NCI-H460 (cell line): ENCODE results near the gene ZNF286A. TPM values are rescaled to one million over a fixed set of nuclear protein-coding genes. Genes with fewer than 3 reads are reported as not detected.
"Not testable (repeated sequence)": the region's sequence is repeated elsewhere in the genome, so short reads cannot be mapped to it uniquely, and the experiment has no call there.

Source experiments
- DNase-seq: peaks from one replicate; pipeline ENCODE4 v3.0.0-alpha.2; 2016; ENCODE audit warnings: low read depth; ENCODE audit errors: extremely low read depth
- polyA plus RNA-seq: library from polyadenylated mRNA; depleted of rRNA; stranded (reverse); fragments of >200 nt; gene quantifications from 2 replicates; pipeline ENCODE4 v1.2.3, GENCODE V29; 2014; cell fraction: nucleus; rRNA removed
- total RNA-seq: library from RNA; depleted of rRNA; stranded (reverse); fragments of >200 nt; shearing (Covaris generic); gene quantifications from 2 replicates; pipeline ENCODE4 v1.2.3, GENCODE V29; 2014; rRNA removed

ZNF286A gene
- total RNA-seq: 42.9 and 43.8 TPM in 2 replicates
- 14.7 and 26.6 TPM in 2 replicates for polyA plus RNA-seq

DNA sequence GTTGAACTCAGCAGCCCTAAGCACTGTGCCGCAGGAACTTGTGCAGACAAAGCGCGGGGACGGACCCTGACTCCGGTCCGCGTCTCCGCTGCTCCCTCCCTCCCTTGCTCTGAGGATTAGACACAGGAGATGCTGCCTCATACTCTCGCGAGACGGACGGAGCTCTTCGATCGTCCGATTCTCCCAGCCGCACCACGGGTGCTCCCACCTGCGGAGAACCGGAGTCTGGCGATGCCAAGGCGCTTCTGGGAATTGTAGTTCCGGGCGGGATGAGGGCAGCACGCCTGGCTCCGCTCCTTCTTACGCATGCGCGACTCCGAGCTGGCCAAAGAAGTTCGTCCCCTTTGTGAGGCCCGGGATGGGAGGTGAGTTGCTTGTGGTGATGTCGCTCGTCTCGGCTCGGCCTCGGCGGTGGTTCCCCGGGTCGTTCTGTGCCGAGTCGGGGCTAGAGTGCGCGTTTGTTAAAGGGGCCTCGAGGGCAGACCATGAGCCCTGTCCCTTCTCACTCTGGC is at the start of gene ZNF286A:
TSS of gene ZNF286A (plus strand) at position 340 of the 512 bp plus-strand sequence. CDS start 578 bp downstream, outside the sequence.
- DNase-seq: peak; percentile 100

DNA sequence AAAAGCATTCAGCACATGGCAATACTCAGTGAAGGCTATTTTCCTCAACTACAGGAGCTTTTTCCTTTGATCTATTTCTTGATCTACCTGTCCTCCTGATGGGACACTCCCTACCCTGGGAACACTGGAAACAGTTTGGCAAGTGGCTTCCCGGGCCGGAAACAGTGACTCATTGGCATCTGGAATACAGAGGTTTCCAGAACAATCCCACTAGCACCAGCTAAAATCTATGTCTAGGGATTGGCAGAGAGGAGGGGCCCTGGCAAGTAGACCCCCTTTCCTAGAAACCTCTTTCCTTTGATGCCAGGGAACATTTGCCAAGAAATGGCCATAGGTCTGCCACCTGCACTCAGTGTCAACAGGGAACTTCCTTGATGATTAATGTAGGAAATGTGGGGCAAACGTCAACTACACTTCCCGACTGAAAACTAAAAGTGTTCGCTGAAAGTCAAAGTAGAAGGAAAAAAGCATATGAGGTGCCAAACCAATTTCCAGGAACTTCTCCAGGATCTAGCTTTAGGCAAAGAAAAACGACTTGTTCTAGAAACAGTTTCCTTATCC is 49.6 kb upstream of the ZNF286A start:
- peak; percentile 51 for DNase-seq

- DNase-seq: no peak
Measured at GRCh38 chr17:15650741-15651582, 48.6 kb upstream of the ZNF286A start.

DNA sequence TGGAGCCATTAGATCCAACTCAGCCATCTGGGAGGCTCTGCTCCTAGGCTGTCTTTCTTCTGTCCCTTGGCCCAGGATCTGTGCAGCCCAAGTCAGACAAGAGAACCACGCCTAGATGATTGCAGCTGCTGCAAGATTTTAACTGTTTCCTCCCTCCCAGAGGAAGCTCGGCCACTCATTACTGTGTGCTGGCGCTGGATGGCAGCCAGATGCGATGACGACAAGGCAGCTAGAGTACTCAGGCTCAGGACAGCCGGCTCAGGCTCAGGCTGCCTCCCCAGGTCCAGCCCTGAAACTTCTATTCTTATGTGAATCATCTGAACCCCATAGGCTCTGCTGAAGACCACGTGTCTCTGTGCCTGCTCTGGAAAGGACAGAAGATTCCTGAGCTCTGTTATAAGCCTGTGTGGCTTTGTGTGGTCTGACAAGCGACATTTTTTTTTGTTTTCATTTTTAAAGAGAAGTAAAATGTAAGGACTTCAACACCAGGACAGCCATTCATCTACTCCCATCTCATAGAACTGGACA is 47.9 kb upstream of the ZNF286A start:
- DNase-seq: peak; percentile 99

DNA sequence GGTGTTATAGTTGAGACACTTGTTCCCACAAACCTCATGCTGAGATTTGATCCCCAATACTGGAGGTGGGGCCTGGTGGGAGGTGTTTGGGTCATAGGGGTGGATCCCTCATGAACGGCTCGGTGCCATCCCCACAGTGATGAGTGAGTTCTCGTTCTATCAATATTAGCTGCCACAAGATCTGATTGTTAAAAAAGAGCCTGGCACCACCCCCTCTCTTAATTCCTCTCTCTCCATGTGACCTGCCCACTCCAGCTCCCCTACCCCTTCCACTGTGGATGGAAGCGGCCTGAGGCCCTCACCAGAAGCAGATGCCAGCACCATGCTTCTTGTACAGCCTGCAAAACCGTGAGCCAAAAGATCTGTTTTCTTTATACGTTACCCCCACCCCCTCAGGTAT is 46.6 kb upstream of the ZNF286A start:
- no peak for DNase-seq

DNA sequence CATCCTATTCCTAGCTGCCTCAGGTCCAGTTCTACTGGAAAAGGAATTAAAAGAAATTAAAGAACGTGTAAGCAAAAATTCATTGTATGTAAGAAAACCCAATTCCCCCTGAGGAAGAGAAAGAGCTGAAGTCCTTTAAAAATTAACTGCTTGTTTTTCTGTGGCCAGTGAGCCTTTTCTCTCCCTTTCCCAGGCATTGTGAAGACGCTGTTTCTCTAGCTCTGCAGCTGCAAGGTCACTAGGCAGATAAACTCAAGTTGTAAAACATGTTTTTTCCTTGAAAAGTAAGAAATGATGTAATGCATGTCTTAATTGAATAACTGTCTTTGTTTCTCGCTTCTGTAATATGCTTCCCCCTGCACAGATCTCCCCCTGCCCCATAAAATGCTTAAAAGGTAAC is 45.2 kb upstream of the ZNF286A start:
- not testable (repeated sequence) for DNase-seq

DNA sequence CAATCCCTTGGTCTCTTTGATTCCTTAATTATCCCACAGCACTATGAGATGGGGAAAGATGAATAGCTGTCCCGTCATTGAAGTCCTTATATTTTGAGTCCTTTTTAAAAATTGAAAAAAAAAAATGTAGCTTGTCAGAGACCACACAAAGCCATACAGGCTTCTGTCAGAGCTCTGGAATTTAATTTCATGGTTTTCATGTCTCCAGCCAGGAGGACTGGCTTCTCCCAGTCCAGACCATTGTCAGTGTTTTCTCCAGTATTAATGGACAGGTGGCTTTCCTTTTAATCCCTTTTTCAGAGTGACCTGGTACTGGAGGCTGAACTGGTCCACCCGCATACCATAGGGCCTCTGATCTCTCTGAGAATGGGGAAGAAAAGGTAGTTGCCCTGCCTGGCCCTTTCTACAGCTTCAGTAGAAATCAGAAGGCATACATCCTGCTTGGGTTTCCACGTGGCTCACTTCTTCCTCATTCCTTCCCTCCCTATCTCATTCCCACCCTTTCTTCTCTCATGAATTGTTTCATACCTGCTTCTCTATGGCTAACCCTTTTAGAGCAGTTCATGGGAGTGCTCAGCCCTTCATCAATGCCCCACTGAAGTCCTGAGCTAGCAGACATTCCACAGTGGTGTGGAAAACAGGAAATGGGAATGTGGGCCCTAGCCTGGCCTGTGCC is 44.5 kb upstream of the ZNF286A start:
- no peak for DNase-seq

GRCh38 chr17:15657868-15658267 is 41.7 kb upstream of the ZNF286A start:
- no peak for DNase-seq

DNA sequence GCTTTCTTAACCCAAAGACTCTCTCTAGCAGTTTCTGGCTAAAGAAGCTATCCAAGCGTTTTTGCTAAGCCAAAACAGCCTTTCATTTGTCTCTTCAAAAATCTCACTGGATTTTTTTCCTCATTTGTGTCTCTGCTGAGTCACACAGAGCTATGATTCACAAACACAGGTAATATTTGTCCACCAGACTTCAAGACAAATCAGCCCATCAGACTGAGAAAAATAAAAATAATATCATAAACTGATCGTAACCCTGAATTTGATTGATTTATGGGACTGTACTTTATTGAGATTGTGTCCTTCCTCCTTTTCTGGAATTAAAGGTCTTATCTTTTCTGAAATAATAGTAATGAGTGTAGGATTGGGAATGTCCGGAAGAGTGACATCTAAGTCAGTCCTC is 41.3 kb upstream of the ZNF286A start:
- DNase-seq: no peak

GRCh38 chr17:15659236-15659635 is 40.3 kb upstream of the ZNF286A start:
- no peak for DNase-seq

DNA sequence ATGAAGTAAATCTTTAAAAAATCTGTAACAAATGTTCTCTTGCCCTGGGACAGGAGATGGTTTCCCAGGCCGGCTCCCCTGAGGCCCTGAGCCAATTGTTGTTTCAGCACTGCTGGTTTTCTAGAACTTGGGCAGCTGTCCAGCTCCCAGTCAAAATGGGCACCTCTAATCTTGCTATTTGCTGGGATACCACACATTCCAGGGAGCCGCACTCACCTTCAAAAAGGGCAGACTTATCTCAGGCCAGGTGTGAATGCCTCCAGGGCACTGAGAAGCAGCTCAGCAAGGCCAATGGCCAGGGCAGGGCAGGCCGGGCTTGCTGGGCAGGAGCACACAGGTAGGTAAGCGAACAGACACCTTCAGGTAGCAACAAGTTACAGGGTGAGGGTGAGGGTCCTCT is 39.9 kb upstream of the ZNF286A start:
- DNase-seq: no peak

DNA sequence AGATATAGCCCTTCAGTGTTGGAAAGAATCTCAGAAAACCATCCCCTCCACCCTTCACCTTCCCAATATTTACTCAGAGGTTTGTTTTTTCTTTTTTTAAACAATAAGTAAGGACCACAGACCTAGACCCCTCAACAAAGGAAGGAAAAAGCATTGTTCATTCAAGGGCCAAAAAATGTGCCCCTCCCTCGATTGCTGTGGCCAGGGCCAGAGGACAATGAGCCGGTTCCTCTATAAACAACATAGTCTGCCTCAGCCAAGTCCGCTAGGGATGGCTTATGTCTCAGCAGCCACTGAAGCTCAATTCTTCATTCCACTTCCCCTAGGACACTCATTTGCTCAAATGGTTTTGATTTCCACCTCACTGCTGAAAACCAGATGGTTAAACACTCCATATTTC is 39.5 kb upstream of the ZNF286A start:
- DNase-seq: no peak

GRCh38 chr17:15662681-15663080 is 36.9 kb upstream of the ZNF286A start:
- no peak for DNase-seq

DNA sequence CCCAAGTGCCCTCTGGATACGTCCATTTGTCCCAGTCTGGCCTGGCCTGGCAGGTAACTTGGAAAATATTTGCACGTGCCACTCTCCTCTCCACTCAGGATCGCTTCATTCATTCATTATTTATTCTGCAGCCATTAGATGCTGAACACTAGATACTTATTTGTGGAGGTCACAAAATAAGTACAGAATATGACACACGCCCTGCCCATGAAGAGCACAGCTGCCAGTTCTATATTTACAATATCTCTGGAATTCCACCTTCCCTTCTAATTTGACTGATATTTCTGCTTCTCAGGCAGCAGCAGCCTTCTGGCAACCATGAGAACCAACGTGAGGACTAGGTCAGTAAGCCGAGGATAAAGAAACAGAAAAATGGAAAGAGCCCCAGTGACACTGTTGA is 36.4 kb upstream of the ZNF286A start:
- DNase-seq: no peak

GRCh38 chr17:15663691-15664090 is 35.9 kb upstream of the ZNF286A start:
- no peak for DNase-seq

DNA sequence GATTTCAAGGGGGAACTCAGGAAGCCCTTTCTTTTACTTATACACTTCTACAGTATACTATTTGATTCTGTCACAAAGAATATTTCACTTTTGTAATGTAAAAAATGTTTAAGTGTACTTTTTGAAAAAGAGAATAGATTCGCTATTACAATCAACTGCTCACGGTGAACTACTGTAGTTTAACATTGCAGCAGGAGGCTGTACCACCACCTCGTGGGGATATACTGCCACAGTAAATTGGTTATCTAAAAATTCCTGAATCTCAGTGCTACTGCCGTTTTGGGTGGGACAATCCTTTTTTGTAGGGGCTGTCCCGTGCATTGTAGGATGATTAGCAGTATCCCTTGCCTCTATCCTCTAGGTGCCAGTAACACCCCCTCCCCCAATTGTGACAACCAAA is 30.0 kb upstream of the ZNF286A start:
- DNase-seq: not testable (repeated sequence)

DNA sequence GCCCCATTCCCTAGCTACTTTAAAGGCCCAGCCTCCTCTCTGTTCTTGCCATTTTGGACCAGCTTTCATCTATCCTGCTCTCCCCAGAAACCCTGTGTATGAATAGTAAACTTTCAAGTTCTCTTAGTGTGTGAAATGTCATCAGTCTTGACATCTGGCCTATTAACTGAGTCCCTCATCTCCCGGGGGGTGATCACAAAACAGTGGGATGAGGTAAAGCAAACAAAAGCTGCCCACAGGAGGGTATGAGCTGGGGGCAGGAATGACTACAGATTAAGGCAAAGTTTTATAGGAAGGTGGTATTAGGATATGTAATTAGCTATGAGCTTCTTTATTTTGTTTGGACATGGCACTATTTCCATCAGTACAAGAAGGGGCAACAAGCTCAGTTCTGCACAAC is 24.9 kb upstream of the ZNF286A start:
- not testable (repeated sequence) for DNase-seq

DNA sequence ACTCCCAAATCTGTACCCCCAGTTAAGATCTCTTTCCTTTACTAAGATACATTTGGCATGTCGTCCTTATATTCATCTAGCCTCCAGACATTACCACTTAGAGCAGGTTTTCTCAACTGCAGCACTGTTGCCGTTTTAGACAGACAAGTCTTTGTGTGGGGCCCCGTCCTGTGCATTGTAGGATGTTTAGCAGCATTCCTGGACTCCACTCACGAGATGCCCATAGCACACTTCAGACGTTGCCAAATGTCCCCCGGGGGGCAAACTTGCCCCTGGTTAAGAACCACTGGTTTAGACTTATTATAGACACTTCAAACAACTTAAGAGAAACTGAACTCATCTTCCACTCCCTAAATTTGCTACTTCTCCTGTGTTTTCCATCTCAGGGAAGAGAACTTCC is 23.6 kb upstream of the ZNF286A start:
- not testable (repeated sequence) for DNase-seq

DNA sequence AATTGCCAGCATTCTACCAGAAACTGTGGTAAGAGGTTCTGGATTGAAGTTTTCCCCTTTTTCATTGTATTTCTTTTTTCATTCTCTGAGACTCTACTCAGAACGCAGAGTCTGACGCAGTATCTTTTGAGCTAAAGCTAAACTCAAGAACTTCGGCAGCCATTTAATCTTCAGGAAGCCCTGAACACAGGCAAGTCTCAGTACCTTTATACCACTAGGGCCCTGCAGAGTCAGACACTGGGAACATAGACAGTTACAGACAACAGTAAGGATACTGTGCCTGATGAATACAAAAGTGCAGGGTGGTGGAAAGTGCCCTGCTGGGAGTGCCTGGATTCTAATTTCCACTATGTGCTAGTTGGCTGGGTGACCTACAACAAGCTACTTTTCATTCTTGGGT is 16.4 kb upstream of the ZNF286A start:
- DNase-seq: not testable (repeated sequence)

GRCh38 chr17:15683824-15684478 is 15.6 kb upstream of the ZNF286A start, which contains the start of gene TRIM16:
TSS of gene TRIM16 (minus strand) at chr17:15684311. CDS start at chr17:15651609, 32,702 bp downstream.
- peak; percentile 36 for DNase-seq
